Neural crest cell (in vitro differentiated cells): ENCODE measurements around the gene DBNDD1. TPM values are rescaled to one million over a fixed set of nuclear protein-coding genes. Genes with fewer than 3 reads are reported as not detected.

Experiments
- DNase-seq: peaks from one replicate; pipeline ENCODE4 v3.0.0; 2021; ENCODE audit warnings: low read depth, mixed read lengths, low spot score
- H3K27ac Mint-ChIP-seq: one replicate; pipeline ENCODE4 v1.8.0; 2021; ENCODE audit warnings: mild to moderate bottlenecking, mixed read lengths; ENCODE audit not compliant: unreplicated experiment
- H3K27me3 Mint-ChIP-seq: 2 replicates; pipeline ENCODE4 v1.8.0; 2021; ENCODE audit warnings: low read depth, mild to moderate bottlenecking, mixed read lengths
- H3K36me3 Mint-ChIP-seq: 2 replicates; pipeline ENCODE4 v1.8.0; 2021; ENCODE audit warnings: low read depth, mild to moderate bottlenecking, mixed read lengths
- H3K4me1 Mint-ChIP-seq: 2 replicates; pipeline ENCODE4 v1.8.0; 2021; ENCODE audit warnings: mixed read lengths
- H3K4me3 Mint-ChIP-seq: one replicate; pipeline ENCODE4 v1.8.0; 2021; ENCODE audit warnings: mild to moderate bottlenecking, mixed read lengths
- H3K9me3 Mint-ChIP-seq: 2 replicates; pipeline ENCODE4 v1.8.0; 2021; ENCODE audit warnings: mixed read lengths
- total RNA-seq: library from RNA; stranded (reverse); gene quantifications from 2 replicates; pipeline ENCODE4 v1.2.1, GENCODE V29; 2021
- TF ChIP-seq, protein P1 (sequence below): fragments of 200-600 bp; sonication (generic); conservative IDR thresholded peaks from 2 replicates; pipeline ENCODE4 v1.5.0; 2021; ENCODE audit warnings: antibody characterized with exemption, mild to moderate bottlenecking

Gene DBNDD1
- total RNA-seq, 1 donor from 2014 or later: 4.9 TPM

DNA sequence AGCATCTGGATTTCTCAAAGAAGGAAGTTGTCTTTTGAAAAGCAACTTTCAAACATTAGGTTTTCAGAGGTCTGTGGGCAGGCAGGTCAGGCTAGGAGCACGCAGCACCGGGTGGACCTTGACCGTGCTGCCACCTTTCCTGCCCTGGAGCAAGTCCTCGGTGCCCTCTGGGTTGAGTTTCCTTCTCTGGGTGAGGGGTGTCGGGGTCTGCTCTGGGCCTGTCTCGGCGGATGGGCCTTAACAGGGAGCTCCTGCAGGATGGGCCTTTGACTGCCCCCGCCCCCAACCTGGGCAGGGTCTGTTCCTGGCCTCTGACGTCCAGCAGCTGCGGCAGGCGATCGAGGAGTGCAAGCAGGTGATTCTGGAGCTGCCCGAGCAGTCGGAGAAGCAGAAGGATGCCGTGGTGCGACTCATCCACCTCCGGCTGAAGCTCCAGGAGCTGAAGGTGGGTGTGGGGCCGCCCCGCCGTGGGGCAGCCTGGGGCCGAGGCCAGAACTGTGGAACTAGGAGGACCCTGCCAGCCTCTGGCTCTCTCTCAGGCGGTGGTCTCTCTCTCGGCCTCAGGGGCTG, 62.0 kb downstream of the DBNDD1 start:
- H3K36me3 Mint-ChIP-seq: peaks cover 14% of the 10 kb centered on the region
- DNase-seq: no peak
- TF ChIP-seq, protein P1, sequence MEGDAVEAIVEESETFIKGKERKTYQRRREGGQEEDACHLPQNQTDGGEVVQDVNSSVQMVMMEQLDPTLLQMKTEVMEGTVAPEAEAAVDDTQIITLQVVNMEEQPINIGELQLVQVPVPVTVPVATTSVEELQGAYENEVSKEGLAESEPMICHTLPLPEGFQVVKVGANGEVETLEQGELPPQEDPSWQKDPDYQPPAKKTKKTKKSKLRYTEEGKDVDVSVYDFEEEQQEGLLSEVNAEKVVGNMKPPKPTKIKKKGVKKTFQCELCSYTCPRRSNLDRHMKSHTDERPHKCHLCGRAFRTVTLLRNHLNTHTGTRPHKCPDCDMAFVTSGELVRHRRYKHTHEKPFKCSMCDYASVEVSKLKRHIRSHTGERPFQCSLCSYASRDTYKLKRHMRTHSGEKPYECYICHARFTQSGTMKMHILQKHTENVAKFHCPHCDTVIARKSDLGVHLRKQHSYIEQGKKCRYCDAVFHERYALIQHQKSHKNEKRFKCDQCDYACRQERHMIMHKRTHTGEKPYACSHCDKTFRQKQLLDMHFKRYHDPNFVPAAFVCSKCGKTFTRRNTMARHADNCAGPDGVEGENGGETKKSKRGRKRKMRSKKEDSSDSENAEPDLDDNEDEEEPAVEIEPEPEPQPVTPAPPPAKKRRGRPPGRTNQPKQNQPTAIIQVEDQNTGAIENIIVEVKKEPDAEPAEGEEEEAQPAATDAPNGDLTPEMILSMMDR: no peak
- H3K27ac Mint-ChIP-seq: no peak overlapping the region
- H3K9me3 Mint-ChIP-seq: no peaks in the 10 kb centered on the region
- peaks cover 5% of the 10 kb centered on the region for H3K4me1 Mint-ChIP-seq
- no peaks in the 10 kb centered on the region for H3K27me3 Mint-ChIP-seq
- no peak overlapping the region for H3K4me3 Mint-ChIP-seq

DNA sequence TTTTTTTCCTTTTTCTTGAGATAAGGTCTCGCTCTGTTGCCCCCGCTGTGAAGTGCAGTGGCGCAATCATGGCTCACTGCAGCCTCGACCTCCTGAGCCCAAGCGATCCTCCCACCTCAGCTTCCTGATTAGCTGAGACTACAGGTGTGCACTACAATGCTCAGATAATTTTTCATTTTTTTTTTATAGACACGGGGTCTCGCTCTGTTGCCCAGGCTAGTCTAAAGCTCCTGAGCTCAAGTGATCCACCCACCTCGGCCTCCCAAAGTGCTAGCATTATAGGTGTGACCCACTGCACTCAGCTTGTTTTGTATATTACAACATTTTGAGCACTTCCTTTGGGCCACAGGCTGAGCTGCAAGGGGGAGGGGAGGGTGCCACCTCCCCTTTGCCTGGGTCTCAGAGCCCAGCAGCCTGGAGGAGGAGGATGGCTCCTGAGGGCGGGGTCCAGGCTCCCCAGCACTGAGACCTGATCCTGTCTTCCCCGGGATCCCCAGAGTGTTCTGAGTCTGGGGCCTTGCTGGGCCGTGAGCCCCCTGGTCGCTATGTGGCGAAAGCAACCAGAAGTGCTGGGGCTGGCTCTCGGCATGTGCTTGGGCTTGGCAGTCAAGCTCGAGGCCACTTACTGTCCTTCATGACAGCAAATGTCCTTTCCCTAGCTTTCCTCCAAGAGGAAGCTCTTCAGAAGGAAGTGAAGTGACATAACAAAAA, 62.6 kb downstream of the DBNDD1 start:
- TF ChIP-seq, protein P1: no peak
- H3K27ac Mint-ChIP-seq: no peak overlapping the region
- no peak overlapping the region for H3K4me3 Mint-ChIP-seq
- peaks cover 5% of the 10 kb centered on the region for H3K4me1 Mint-ChIP-seq
- H3K9me3 Mint-ChIP-seq: no peaks in the 10 kb centered on the region
- H3K27me3 Mint-ChIP-seq: no peaks in the 10 kb centered on the region
- no peak for DNase-seq
- peaks cover 14% of the 10 kb centered on the region for H3K36me3 Mint-ChIP-seq

DNA sequence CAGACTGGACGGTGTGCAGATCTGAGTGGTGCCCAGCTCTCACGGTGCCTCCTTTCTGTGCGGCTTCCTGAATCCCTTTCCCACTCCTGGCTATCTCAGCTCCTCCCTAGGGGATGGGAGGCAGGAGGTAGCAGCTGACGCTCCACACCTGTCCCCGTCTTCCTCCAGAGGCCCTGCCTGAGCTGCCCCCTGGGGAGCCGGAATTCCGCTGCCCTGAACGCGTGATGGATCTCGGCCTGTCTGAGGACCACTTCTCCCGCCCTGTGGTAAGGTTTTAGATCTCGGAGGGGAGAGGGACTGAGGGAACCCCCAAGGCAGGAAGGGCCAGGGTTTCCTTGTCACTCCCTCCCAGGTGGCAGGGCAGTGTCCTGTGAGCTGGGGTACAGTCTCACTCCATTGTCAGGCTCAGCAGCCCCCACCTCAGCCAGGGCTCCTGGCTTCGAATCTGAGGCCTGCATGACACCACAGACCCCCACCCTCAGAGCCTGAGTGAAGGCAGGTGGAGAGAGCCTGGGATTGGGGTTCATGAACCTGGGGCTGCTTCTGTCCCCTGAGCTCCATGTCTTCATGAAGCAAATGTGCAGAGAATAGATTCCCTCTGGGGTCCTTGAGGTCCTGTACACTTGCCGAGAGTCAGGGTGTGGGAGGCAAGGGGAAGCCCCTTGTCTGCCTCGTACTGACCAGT, 64.1 kb downstream of the DBNDD1 start:
- DNase-seq: no peak
- peak overlapping the region; percentile 61 for H3K4me3 Mint-ChIP-seq
- H3K27ac Mint-ChIP-seq: no peak overlapping the region
- peaks cover 14% of the 10 kb centered on the region for H3K36me3 Mint-ChIP-seq
- H3K4me1 Mint-ChIP-seq: peaks cover 6% of the 10 kb centered on the region
- H3K27me3 Mint-ChIP-seq: no peaks in the 10 kb centered on the region
- TF ChIP-seq, protein P1: no peak
- H3K9me3 Mint-ChIP-seq: no peaks in the 10 kb centered on the region

Other genes starting within 250 kb of the DBNDD1 start
- 118 and 129 TPM in 2 replicates for gene FANCA, start 202.8 kb downstream of the DBNDD1 start, total RNA-seq
- gene SPIRE2, start 191.0 kb downstream of the DBNDD1 start, total RNA-seq: 18.0 and 19.3 TPM in 2 replicates
- gene TCF25, start 145.9 kb downstream of the DBNDD1 start, total RNA-seq: 198 and 209 TPM in 2 replicates
- gene MC1R, start 100.6 kb downstream of the DBNDD1 start, total RNA-seq: 7.7 and 8.3 TPM in 2 replicates
- 518 and 541 TPM in 2 replicates for gene TUBB3, start 96.1 kb downstream of the DBNDD1 start, total RNA-seq
- 67.6 and 70.1 TPM in 2 replicates for gene DEF8, start 70.7 kb downstream of the DBNDD1 start, total RNA-seq
- not detected in 2 replicates for gene PRDM7, start 57.9 kb upstream of the DBNDD1 start, total RNA-seq